ENCODE measurements around the gene KCNJ12. TPM values are rescaled to one million over a fixed set of nuclear protein-coding genes. Genes with fewer than 3 reads are reported as not detected.
"Not testable (repeated sequence)": the region's sequence is repeated elsewhere in the genome, so short reads cannot be mapped to it uniquely, and the experiment has no call there.

KCNJ12 gene
- total and polyA plus RNA-seq, 2 of the 4 experiments (the other 2 are of a cell fraction) = under 0.01 to 0.10 TPM

DNA sequence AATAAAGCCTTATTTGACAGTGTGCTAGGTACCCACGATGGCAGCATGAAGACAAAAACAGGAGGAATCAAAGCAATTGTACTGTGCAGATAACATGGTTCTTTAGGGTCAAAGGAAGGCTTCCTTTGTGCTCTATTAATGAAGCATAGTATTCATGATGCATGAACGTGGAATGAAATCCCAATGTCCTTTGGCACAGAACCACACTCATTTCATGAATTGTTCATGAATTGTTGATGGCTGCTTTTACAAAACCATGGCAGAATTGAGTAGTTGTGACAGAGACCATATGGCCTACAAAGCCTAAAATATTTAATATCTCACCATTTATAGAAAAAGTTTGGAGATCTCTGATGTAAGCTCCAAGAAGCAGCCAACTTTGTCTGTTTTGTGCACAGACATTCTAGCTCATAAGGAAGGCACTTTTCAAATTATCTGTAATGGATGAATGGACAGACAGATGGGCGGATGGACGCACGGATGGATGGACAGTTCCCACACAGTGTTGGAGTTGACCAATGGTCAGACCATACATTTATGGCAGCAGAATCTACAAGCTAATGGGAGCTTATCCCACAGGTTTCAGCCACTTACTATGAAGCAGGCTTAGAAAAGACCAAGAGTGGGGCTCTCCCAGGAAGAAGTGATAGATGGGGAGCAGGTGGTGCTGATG is 52.7 kb downstream of the KCNJ12 start:
- H4K20me1 ChIP-seq (ENCODE audit: insufficient read depth, low read length); H3K56ac ChIP-seq (ENCODE audit: extremely low read depth, insufficient read depth, low read length); H3K4me2 ChIP-seq (ENCODE audit: low read depth, low read length); H3K79me1 ChIP-seq (ENCODE audit: low read depth in 1 of 2, low read length in 2 of 2); H3K36me3 ChIP-seq (ENCODE audit: control insufficient read depth, insufficient read depth, low read length); H2BK15ac ChIP-seq (ENCODE audit: low read depth, low read length); H4K91ac ChIP-seq (ENCODE audit: insufficient read depth, low read depth, low read length); H3K27me3 ChIP-seq (ENCODE audit: control insufficient read depth, insufficient read depth, low read length); CTCF ChIA-PET; H3K4me3 ChIP-seq (ENCODE audit: insufficient read depth, low read depth, low read length); H4K5ac ChIP-seq (ENCODE audit: low read depth, low read length); intact Hi-C loops (cut with micrococcal nuclease); dilution Hi-C loops (cut with HindIII; ENCODE audit: low sequenced_read_pairs, unreplicated experiment); H2BK20ac ChIP-seq (ENCODE audit: low read depth, low read length); BruUV-seq (replicated peaks); H3K14ac ChIP-seq (replicated peaks; ENCODE audit: low read depth, low read length); H3K9me3 ChIP-seq (ENCODE audit: control insufficient read depth, insufficient read depth, low read length); H2AFZ ChIP-seq (replicated peaks; ENCODE audit: low read length, poor library complexity); ATAC-seq (ENCODE audit: low read depth); H3K23ac ChIP-seq (ENCODE audit: low read depth, low read length); H3K27ac ChIP-seq (ENCODE audit: insufficient read depth, low read length); H2AK9ac ChIP-seq (replicated peaks; ENCODE audit: low read depth, low read length, poor library complexity); POLR2A ChIA-PET (ENCODE audit: unreplicated experiment); DNase-seq; H3K4ac ChIP-seq (ENCODE audit: low read depth, low read length); H3K9me1 ChIP-seq (ENCODE audit: insufficient read depth, low read length); H3K18ac ChIP-seq (ENCODE audit: low read depth, low read length); H2BK5ac ChIP-seq (ENCODE audit: low read depth, low read length, poor library complexity, severe bottlenecking); H3K9ac ChIP-seq (ENCODE audit: low read depth, low read length); H4K8ac ChIP-seq (ENCODE audit: low read depth in 2 of 2, low read length in 2 of 2): not testable (repeated sequence)
- WGBS, 2 experiments (ENCODE audit: extremely low coverage in 2 of 2, insufficient read length in 1 of 2) = no CpG with 5 or more reads among the region's 5 CpGs
- in situ Hi-C loops (cut with MboI; ENCODE audit: low sequenced_read_pairs) = loop anchor here (10.0 kb wide), 1 partner anchor 276 kb away; no protein-coding TSS in a partner anchor
- peak overlapping the region; percentile 39; the same call in 1 of the 2 replicates for H2AK5ac ChIP-seq (ENCODE audit: low read depth, low read length)
- 0 out of 2 replicates have a peak overlapping the region, but pooled peaks have one; percentile 23 for H2BK120ac ChIP-seq (ENCODE audit: low read depth, low read length)
- H3K4me1 ChIP-seq (ENCODE audit: control insufficient read depth, insufficient read depth, low read length) = peaks cover 13% of the 10 kb centered on the region

DNA sequence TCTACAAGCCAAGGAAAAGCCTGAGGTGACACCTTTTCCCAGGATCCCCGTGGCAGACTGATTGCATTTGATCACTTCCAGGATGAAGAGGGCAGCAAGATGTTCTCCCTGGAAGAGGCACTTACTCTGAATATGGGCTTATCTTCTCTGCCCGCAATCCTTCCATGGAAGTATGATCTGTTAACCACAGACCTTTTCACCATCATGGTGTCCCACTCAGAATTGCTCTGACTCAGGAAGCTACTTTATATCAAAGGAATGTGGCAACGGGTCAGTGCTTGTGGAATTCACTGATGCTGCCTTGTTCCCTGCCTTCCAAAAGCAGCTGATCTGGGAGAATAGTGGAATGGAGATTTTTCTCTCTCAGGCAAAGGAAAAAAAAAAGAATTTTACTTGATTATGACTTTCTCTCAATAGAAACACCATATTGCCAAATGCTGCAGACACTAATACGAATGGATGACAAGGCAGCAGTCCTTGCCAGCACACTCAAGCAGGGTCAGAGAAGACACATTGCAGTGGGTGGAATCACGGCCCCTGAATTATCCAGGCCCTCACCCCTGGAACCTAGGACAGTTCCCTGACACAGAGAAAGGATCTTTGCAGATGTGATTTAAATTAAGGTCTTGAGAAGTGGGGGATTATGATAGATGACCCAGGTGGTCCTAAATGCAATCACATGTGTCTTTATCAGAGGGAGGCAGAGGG is 53.9 kb downstream of the KCNJ12 start:
- H4K8ac ChIP-seq (ENCODE audit: low read depth in 2 of 2, low read length in 2 of 2) = peak overlapping the region in 1 of 2 experiments; percentile 58; a peak in 2 of 4 replicates
- intact Hi-C loops (cut with micrococcal nuclease); H4K20me1 ChIP-seq (ENCODE audit: insufficient read depth, low read length); H2AFZ ChIP-seq (replicated peaks; ENCODE audit: low read length, poor library complexity); H3K4ac ChIP-seq (ENCODE audit: low read depth, low read length); H3K36me3 ChIP-seq (ENCODE audit: control insufficient read depth, insufficient read depth, low read length); H2AK9ac ChIP-seq (replicated peaks; ENCODE audit: low read depth, low read length, poor library complexity); H3K9me3 ChIP-seq (ENCODE audit: control insufficient read depth, insufficient read depth, low read length); H2BK20ac ChIP-seq (ENCODE audit: low read depth, low read length); CTCF ChIA-PET; H3K9me1 ChIP-seq (ENCODE audit: insufficient read depth, low read length); H3K79me1 ChIP-seq (ENCODE audit: low read depth in 1 of 2, low read length in 2 of 2); H3K4me3 ChIP-seq (ENCODE audit: insufficient read depth, low read depth, low read length); H3K56ac ChIP-seq (ENCODE audit: extremely low read depth, insufficient read depth, low read length); POLR2A ChIA-PET (ENCODE audit: unreplicated experiment); H2BK120ac ChIP-seq (ENCODE audit: low read depth, low read length); dilution Hi-C loops (cut with HindIII; ENCODE audit: low sequenced_read_pairs, unreplicated experiment); H4K91ac ChIP-seq (ENCODE audit: insufficient read depth, low read depth, low read length); H3K27me3 ChIP-seq (ENCODE audit: control insufficient read depth, insufficient read depth, low read length); H2BK5ac ChIP-seq (ENCODE audit: low read depth, low read length, poor library complexity, severe bottlenecking); H3K9ac ChIP-seq (ENCODE audit: low read depth, low read length); H3K14ac ChIP-seq (replicated peaks; ENCODE audit: low read depth, low read length); BruUV-seq (replicated peaks): not testable (repeated sequence)
- WGBS, 2 experiments (ENCODE audit: extremely low coverage in 2 of 2, insufficient read length in 1 of 2) = no CpG with 5 or more reads among the region's 5 CpGs
- peak overlapping the region; percentile 15; the same call in 1 of the 2 replicates for H2AK5ac ChIP-seq (ENCODE audit: low read depth, low read length)
- peak overlapping the region; percentile 35; the same call in 1 of the 2 replicates for H3K27ac ChIP-seq (ENCODE audit: insufficient read depth, low read length)
- ATAC-seq (ENCODE audit: low read depth) (peak; percentile 92), DNase-seq (peak; percentile 33)
- in situ Hi-C loops (cut with MboI; ENCODE audit: low sequenced_read_pairs) = loop anchor here (10.0 kb wide), 1 partner anchor 275 kb away; no protein-coding TSS in a partner anchor
- H3K4me1 ChIP-seq (ENCODE audit: control insufficient read depth, insufficient read depth, low read length) = peaks cover 13% of the 10 kb centered on the region
- H3K4me2 ChIP-seq (ENCODE audit: low read depth, low read length) = 0 out of 2 replicates have a peak overlapping the region, but pooled peaks have one; percentile 40
- H3K18ac ChIP-seq (ENCODE audit: low read depth, low read length) = peak overlapping the region; percentile 84
- 0 out of 3 replicates have a peak overlapping the region, but pooled peaks have one; percentile 53 for H2BK15ac ChIP-seq (ENCODE audit: low read depth, low read length)
- 0 out of 2 replicates have a peak overlapping the region, but pooled peaks have one; percentile 27 for H3K23ac ChIP-seq (ENCODE audit: low read depth, low read length)
- H4K5ac ChIP-seq (ENCODE audit: low read depth, low read length) = peak overlapping the region; percentile 90; the same call in 1 of the 2 replicates
